Measurements from ENCODE around the gene FAM240A. TPM values are rescaled to one million over a fixed set of nuclear protein-coding genes. Genes with fewer than 3 reads are reported as not detected.

FAM240A gene
- total RNA-seq, 1 experiment from 2014 or later: not detected

DNA sequence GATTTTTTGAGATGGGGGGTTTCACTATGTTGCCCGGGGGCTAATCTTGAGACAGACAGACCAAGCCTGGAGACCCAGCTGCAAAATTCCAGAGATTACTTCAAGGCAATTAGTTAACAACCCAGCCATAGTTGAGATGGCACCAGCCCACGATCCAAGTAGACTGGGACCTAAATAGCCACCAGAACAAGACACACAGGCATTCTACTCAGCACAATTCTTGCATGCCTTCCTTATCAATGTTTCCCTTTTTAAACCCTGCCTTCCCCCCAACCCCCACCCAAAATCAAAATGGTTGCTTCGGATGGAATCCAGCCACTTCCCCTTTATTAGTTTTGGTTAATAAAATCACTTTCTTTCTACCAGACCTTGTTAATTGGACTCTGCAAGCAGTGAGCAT is 28.6 kb downstream of the FAM240A start:
- Mint-ChIP-seq H3K36me3 (ENCODE audit: insufficient read depth, unreplicated experiment) (no peaks in the 10 kb centered on the region), H3K4me1 (ENCODE audit: low read depth, unreplicated experiment) (no peaks in the 10 kb centered on the region), H3K9me3 (ENCODE audit: unreplicated experiment) (peaks cover 11% of the 10 kb centered on the region), H3K4me3 (ENCODE audit: unreplicated experiment) (no peak overlapping the region), H3K27me3 (ENCODE audit: insufficient read depth, unreplicated experiment) (no peaks in the 10 kb centered on the region), H3K27ac (ENCODE audit: unreplicated experiment) (no peak overlapping the region)
- Histone ChIP-seq H3K27me3 (replicated peaks; ENCODE audit: control insufficient read depth, insufficient read depth, low read length) (no peaks in the 10 kb centered on the region), H3K9me3 (peaks cover 8% of the 10 kb centered on the region), H3K4me3 (ENCODE audit: low read depth, low read length) (no peak overlapping the region), H3K4me1 (no peaks in the 10 kb centered on the region), H3K36me3 (ENCODE audit: control insufficient read depth, insufficient read depth, low read length) (no peaks in the 10 kb centered on the region)
- BruUV-seq (replicated peaks): no TSS peak
- DNase-seq: no peak
- TF ChIP-seq, protein P1, sequence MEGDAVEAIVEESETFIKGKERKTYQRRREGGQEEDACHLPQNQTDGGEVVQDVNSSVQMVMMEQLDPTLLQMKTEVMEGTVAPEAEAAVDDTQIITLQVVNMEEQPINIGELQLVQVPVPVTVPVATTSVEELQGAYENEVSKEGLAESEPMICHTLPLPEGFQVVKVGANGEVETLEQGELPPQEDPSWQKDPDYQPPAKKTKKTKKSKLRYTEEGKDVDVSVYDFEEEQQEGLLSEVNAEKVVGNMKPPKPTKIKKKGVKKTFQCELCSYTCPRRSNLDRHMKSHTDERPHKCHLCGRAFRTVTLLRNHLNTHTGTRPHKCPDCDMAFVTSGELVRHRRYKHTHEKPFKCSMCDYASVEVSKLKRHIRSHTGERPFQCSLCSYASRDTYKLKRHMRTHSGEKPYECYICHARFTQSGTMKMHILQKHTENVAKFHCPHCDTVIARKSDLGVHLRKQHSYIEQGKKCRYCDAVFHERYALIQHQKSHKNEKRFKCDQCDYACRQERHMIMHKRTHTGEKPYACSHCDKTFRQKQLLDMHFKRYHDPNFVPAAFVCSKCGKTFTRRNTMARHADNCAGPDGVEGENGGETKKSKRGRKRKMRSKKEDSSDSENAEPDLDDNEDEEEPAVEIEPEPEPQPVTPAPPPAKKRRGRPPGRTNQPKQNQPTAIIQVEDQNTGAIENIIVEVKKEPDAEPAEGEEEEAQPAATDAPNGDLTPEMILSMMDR (IDR thresholded peaks at IDR 0.05; ENCODE audit: insufficient read depth in 1 of 2, low read depth in 1 of 2, low read length in 1 of 2, severe bottlenecking in 1 of 2, unreplicated experiment in 1 of 2): no peak
- ChIA-PET CTCF (no interaction called here), POLR2A (no interaction called here)
- intact Hi-C loops (cut with micrococcal nuclease; ENCODE audit: unreplicated experiment): no loop called here

- CTCF ChIA-PET: no interaction called here
- peaks cover 11% of the 10 kb centered on the region for H3K9me3 Mint-ChIP-seq (ENCODE audit: unreplicated experiment)
- no peak overlapping the region for H3K27ac Mint-ChIP-seq (ENCODE audit: unreplicated experiment)
- no peak for DNase-seq
- TF ChIP-seq, protein P1 (IDR thresholded peaks at IDR 0.05; ENCODE audit: insufficient read depth in 1 of 2, low read depth in 1 of 2, low read length in 1 of 2, severe bottlenecking in 1 of 2, unreplicated experiment in 1 of 2): no peak
- intact Hi-C loops (cut with micrococcal nuclease; ENCODE audit: unreplicated experiment): no loop called here
- no peaks in the 10 kb centered on the region for H3K27me3 ChIP-seq (replicated peaks; ENCODE audit: control insufficient read depth, insufficient read depth, low read length)
- no peaks in the 10 kb centered on the region for H3K36me3 Mint-ChIP-seq (ENCODE audit: insufficient read depth, unreplicated experiment)
- POLR2A ChIA-PET: no interaction called here
- no peak overlapping the region for H3K4me3 ChIP-seq (ENCODE audit: low read depth, low read length)
- H3K9me3 ChIP-seq: peaks cover 8% of the 10 kb centered on the region; the same call in 1 of the 2 replicates
- no peaks in the 10 kb centered on the region for H3K4me1 Mint-ChIP-seq (ENCODE audit: low read depth, unreplicated experiment)
- H3K27me3 Mint-ChIP-seq (ENCODE audit: insufficient read depth, unreplicated experiment): no peaks in the 10 kb centered on the region
- H3K4me1 ChIP-seq: no peaks in the 10 kb centered on the region
- BruUV-seq (replicated peaks): no TSS peak
- H3K36me3 ChIP-seq (ENCODE audit: control insufficient read depth, insufficient read depth, low read length): no peaks in the 10 kb centered on the region
- no peak overlapping the region for H3K4me3 Mint-ChIP-seq (ENCODE audit: unreplicated experiment)
Measured at GRCh38 chr3:46642971-46643370, 30.6 kb downstream of the FAM240A start.

GRCh38 chr3:46643701-46644100 is 31.4 kb downstream of the FAM240A start:
- Mint-ChIP-seq H3K4me1 (ENCODE audit: low read depth, unreplicated experiment) (no peaks in the 10 kb centered on the region), H3K27ac (ENCODE audit: unreplicated experiment) (no peak overlapping the region), H3K36me3 (ENCODE audit: insufficient read depth, unreplicated experiment) (no peaks in the 10 kb centered on the region), H3K9me3 (ENCODE audit: unreplicated experiment) (peaks cover 11% of the 10 kb centered on the region), H3K4me3 (ENCODE audit: unreplicated experiment) (no peak overlapping the region), H3K27me3 (ENCODE audit: insufficient read depth, unreplicated experiment) (no peaks in the 10 kb centered on the region)
- Histone ChIP-seq H3K27me3 (replicated peaks; ENCODE audit: control insufficient read depth, insufficient read depth, low read length) (no peaks in the 10 kb centered on the region), H3K36me3 (ENCODE audit: control insufficient read depth, insufficient read depth, low read length) (no peaks in the 10 kb centered on the region), H3K9me3 (peaks cover 8% of the 10 kb centered on the region; the same call in 1 of the 2 replicates), H3K4me1 (no peaks in the 10 kb centered on the region), H3K4me3 (ENCODE audit: low read depth, low read length) (no peak overlapping the region)
- ChIA-PET CTCF (no interaction called here), POLR2A (no interaction called here)
- no TSS peak for BruUV-seq (replicated peaks)
- intact Hi-C loops (cut with micrococcal nuclease; ENCODE audit: unreplicated experiment): no loop called here
- TF ChIP-seq, protein P1 (IDR thresholded peaks at IDR 0.05; ENCODE audit: insufficient read depth in 1 of 2, low read depth in 1 of 2, low read length in 1 of 2, severe bottlenecking in 1 of 2, unreplicated experiment in 1 of 2): no peak
- no peak for DNase-seq
